ENCODE measurements around the gene OTUD7B.
"Not testable (repeated sequence)": the region's sequence is repeated elsewhere in the genome, so short reads cannot be mapped to it uniquely, and the experiment has no call there.

OTUD7B gene

DNA sequence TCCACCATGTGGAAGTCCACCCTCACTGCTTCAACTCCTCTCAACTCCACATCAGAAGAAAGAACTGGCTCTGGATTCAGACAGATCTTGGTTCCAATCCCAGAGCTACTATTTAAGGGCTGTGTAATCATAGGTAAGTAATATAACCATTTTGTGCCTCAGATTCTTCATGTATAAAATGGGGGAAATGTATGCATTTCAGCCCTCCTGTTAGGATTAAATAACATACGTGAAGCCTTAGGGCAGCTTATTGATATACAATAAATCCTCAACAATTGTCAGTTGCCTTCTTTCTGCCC is 23.3 kb downstream of the OTUD7B start:
- no peak for TF ChIP-seq POLR2A (IDR thresholded peaks at IDR 0.05; ENCODE audit: low read depth, low read length)
- DNase-seq (ENCODE audit: insufficient read length, low spot score) (no peak), FAIRE-seq (no peak)

DNA sequence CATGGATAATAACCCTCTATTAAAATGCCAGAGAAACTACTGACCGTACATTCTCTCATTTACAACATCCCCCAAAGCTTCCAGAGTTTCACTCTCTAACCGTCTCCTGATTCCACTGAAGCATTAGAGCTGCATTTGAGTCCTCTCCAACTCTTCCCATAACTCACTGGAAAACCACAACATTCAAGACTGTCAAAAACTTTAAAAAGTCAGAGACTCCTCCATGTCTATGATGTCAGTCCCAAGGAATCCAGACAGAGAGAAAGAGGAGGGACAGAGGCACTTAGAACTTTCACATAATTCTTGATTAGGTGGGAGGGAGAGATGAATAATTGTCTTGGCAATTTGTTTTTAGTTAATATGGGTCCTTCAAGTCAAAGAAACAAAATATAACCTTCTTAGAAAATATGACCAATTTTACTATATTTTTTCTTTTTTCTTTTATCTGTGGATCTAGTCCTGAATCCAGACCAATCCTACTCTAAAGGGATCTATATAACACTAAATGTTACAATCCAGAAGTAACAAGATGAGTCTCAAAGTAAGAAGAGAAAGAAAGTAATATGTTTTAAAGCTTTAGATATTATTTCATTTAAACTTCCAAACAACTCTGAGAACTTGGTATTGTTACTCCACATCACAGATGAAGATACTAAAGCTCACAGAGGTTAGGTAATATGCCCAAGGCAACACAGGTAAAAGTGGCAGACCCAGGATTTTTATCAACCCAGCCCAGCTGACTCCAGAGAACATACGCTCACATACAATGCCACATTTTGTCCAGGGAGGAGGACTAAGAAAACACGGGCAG is 23.8 kb downstream of the OTUD7B start:
- peak; percentile 91 for FAIRE-seq
- DNase-seq (ENCODE audit: insufficient read length, low spot score) = peak; percentile 31
- no peak for TF ChIP-seq POLR2A (IDR thresholded peaks at IDR 0.05; ENCODE audit: low read depth, low read length)

DNA sequence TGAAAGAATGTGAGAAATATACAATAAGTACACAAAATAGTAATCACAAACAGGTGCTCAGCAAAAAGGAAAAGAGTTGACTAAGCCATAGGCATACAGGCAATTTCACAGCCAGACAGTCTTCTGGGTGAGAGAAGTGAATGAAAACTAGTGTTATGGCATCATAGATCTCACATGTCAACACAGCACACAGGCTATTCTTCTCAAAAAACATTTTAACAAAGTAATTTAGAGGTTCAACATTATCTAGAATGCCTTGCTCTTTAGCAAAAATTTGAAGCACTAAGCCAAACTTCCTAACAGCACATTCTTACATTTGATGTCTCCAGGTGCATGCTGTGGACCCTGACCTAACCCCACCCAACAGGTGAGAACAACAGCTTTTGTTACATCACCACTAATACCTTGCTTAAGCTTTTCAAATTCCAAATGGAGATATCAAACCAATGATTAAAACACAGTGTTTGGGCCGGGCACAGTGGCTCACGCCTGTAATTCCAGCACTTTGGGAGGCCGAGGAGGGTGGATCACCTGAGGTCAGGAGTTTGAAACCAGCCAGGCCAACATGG is 30.5 kb downstream of the OTUD7B start:
- TF ChIP-seq POLR2A (IDR thresholded peaks at IDR 0.05; ENCODE audit: low read depth, low read length) = no peak
- DNase-seq (ENCODE audit: insufficient read length, low spot score) = no peak
- FAIRE-seq = peak; percentile 30

DNA sequence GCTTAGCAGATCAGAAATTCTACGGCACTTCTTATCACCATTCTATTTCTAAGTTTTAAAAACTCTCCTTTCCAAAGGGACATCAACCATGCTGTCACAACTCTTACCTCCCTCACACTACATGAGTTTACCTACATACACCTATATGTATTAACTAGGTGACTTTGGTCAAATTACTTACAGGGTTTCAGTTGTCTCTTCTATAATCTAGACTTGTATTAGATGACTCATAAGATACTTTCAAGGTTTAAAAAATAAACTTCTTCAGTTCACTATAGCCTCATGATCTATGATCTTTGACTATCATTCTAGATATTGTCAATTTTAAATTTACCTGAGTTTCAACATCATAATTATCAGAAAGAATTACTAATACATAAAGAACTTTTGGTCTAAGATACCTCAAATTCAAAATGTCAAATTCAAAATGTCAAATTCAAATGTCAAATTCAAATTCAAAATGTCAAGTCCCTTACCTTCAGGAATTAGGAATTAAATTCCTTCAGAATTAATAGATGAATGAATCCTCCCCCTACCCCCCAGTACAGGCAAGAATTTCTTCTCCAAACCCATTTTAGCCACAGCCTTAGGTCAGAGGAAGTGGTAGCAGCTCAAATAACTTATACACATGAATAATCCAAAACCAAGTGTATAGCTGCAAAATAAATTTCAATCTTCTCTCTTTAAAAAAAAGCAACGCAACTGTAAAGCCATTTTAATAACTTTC is 31.1 kb downstream of the OTUD7B start:
- no peak for FAIRE-seq
- no peak for TF ChIP-seq POLR2A (IDR thresholded peaks at IDR 0.05; ENCODE audit: low read depth, low read length)
- no peak for DNase-seq (ENCODE audit: insufficient read length, low spot score)

DNA sequence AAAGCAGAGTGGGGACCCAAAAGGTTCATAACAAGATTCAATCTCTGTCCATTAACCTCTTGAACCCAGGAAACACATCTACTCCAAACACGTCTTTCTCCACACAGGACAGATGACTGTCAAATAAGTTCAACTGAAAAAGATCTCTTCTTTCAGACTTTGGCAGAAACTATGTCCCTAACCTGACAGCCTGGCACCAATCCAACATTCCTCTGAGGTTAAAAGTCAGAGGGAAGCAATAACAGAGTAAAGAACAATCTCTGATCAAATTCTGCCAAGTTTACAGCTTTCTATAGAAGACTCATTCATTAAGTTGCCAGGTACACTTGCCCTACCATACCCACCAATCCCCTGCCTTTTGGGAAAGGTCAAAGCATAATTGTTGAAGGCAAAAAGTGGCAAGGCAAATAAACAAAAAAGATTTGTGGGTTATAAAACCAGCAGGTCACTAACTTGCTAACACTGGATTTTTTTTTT is 31.9 kb downstream of the OTUD7B start:
- DNase-seq (ENCODE audit: insufficient read length, low spot score) = no peak
- no peak for FAIRE-seq
- no peak for TF ChIP-seq POLR2A (IDR thresholded peaks at IDR 0.05; ENCODE audit: low read depth, low read length)

DNA sequence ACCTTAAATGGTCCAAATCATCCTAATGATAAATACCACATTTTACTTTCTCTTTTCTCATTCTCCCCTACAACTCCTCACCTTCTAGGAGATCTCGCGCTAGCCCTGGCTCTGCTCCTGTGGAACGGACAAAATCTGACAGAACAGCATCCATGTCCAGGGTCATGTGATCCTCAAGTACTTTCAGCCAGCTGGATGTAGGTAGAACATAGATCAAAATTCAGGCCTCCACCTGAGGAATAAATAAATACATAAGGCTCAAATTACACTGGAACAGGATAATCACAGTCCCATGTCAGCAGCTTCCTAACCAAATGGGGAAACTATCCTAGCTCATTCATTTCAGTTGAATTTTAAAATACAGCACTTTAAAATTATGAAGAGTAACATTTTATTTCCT is 33.2 kb downstream of the OTUD7B start:
- TF ChIP-seq POLR2A (IDR thresholded peaks at IDR 0.05; ENCODE audit: low read depth, low read length) = no peak
- DNase-seq (ENCODE audit: insufficient read length, low spot score) = no peak
- FAIRE-seq = no peak

DNA sequence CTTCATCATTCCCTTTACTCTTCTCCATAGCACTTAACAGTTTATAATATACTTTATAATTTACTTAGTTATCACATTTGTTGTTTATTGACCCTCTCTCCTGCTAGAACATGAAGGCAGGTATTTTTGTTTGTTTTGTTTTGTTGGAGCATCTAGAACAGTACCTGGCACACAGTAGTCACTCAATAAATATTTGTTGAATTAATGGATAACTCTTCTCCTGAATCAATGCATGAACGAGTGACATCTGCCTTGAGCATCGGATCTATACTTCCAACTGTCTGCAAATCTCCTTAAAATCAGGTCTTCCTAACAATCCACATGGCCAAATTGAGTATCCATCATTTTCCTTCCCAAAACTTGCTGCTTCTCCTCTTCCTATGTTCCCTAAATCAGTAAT is 38.0 kb downstream of the OTUD7B start:
- TF ChIP-seq POLR2A (IDR thresholded peaks at IDR 0.05; ENCODE audit: low read depth, low read length) = no peak
- DNase-seq (ENCODE audit: insufficient read length, low spot score) (no peak), FAIRE-seq (no peak)

DNA sequence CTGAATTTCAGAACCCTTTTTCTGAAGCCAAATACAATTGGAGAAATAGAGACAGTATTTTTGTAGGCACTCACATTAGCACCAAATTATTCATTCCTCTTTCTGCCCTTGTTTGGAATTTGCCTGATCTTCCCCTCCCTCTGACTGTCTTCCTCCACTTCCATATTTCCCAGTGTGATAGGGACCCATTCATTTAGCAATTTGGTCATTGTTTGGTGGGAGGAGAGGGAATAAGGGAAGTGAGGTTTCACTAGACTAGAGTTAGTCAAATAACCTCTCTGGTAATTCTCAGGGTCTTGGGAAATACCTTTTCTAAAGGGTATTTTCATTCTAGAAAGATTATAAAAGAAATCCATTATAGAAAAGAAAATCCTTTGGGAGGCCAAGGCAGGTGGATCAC is 42.9 kb downstream of the OTUD7B start:
- no peak for FAIRE-seq
- no peak for TF ChIP-seq POLR2A (IDR thresholded peaks at IDR 0.05; ENCODE audit: low read depth, low read length)
- no peak for DNase-seq (ENCODE audit: insufficient read length, low spot score)

DNA sequence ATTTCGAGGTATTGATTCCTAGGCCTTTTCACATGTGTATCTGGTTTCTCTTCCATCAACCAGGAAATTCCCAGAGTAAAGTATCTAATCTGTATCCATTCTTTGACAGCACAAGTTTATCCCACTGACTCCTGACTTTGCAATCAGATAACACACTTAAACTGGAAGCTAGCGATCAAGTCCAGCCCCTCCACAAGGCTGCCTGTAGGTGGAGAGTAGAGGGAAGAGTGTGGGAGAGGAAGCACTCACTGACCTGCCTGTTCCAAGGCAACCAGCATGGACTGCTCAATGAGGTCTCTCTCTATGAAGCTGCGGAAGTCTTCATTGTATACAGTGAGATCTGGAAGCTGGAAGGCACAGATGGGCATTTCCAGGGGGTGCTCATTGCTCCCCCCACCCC is 43.5 kb downstream of the OTUD7B start:
- no peak for FAIRE-seq
- TF ChIP-seq POLR2A (IDR thresholded peaks at IDR 0.05; ENCODE audit: low read depth, low read length) = no peak

DNA sequence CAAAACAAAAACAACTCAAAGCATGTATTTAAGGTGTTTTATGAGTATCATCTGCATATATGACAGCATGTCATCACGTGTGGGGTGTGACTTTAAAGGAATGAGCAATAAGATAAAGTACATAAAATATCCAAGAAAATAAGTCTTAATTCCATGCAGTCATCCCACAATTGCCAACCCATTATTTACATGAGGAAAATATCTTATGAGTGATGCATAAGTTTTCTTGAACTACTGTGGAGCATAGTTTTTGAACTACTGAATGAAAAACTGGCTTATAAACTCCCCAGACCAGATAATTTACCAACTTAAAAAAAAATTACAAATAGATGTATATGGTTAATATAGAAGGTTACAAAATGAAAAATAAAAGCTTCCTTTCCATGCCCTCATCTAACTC is 44.1 kb downstream of the OTUD7B start:
- no peak for FAIRE-seq
- no peak for DNase-seq (ENCODE audit: insufficient read length, low spot score)
- TF ChIP-seq POLR2A (IDR thresholded peaks at IDR 0.05; ENCODE audit: low read depth, low read length) = no peak

More for the DNA sequence above, 43.5 kb downstream of the OTUD7B start:
- DNase-seq (ENCODE audit: insufficient read length, low spot score) = no peak

DNA sequence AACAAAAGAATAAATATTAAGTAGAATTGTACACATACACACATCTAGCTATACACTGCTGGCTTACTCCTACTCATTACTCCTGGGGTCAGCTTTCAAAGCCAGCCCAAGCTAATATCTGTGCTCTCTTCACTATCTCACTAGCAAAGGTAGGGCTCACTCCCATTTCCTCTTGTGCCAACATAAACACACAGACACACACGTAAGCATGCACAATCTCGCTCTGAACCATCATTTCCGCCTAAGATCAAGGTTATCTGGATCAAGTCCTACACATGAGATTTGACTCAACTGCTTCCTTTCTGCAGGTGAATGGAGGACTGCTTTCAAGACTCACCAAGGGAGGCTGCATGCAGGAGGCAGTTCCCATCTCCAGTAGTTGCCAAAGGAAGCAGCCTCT is 45.1 kb downstream of the OTUD7B start:
- no peak for DNase-seq (ENCODE audit: insufficient read length, low spot score)
- no peak for FAIRE-seq
- no peak for TF ChIP-seq POLR2A (IDR thresholded peaks at IDR 0.05; ENCODE audit: low read depth, low read length)

DNA sequence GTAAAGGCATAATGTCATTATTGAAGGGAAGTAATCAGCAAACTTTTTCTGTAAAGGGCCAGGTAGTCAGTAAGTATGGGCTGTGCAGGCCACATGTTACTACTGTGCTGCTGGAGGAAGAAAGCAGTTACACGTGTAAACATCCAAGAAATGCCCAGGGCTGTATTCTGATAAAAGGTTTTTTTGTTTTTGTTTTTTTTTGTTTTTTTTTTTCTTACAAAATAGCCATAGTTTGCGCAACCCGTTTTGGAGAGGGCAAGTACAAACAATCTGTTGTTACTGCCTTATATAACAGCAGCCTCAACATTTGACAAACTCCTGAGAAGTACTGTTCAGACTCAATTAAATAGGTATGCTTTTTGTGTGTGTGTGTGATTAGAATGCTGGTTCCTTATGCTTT is 47.2 kb downstream of the OTUD7B start:
- TF ChIP-seq POLR2A (IDR thresholded peaks at IDR 0.05; ENCODE audit: low read depth, low read length) = no peak
- no peak for FAIRE-seq

DNA sequence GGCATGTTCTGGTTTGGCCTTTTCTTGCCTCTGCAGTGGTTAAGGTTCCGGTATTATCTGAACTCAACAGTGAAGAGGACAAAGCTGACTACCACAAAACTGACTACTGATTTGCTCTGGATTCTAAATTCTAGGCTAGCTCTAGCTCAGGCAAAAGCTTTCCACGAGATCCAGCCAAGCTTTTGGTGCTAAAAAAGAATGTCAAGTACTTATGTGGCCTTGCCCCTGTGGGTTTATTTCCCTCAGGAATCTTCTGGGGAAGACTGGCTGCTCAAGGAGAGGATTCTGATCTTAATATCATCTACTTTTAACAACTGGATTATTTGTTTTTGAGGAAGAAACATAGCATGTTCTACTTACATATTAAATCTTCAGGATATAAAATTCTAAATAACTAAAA is 47.8 kb downstream of the OTUD7B start:
- FAIRE-seq = no peak
- no peak for DNase-seq (ENCODE audit: insufficient read length, low spot score)
- TF ChIP-seq POLR2A (IDR thresholded peaks at IDR 0.05; ENCODE audit: low read depth, low read length) = no peak

More for the DNA sequence above, 47.2 kb downstream of the OTUD7B start:
- no peak for DNase-seq (ENCODE audit: insufficient read length, low spot score)

DNA sequence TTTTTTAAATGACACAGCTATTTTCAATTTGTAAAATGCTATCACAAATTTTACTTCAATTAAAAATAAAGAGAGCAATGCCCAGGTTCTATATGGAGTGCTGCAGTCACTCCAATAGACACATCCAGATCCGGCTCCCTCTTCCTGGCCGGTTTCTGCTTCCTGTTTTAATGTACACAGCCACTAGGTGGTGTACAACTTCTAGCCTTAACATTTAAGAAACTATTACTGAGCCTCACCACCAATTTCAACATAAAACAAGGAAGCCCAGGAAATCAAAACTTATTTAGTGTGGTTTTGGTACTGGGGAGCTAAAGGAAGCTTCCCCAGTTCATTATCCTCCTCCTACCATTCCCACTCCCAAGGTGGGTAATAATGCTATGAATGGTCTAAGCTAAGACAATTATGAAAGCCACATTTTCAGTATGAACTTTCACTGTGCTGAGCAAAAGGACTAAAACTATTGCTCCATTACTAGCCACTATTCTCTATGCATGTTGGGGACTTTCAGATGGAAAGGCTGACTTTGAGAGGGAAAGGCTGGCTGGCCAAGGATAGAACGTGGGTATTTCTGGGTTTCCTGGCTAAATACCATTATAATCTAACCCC is 48.4 kb downstream of the OTUD7B start:
- TF ChIP-seq POLR2A (IDR thresholded peaks at IDR 0.05; ENCODE audit: low read depth, low read length) = no peak
- DNase-seq (ENCODE audit: insufficient read length, low spot score) (peak; percentile 42), FAIRE-seq (no peak)

DNA sequence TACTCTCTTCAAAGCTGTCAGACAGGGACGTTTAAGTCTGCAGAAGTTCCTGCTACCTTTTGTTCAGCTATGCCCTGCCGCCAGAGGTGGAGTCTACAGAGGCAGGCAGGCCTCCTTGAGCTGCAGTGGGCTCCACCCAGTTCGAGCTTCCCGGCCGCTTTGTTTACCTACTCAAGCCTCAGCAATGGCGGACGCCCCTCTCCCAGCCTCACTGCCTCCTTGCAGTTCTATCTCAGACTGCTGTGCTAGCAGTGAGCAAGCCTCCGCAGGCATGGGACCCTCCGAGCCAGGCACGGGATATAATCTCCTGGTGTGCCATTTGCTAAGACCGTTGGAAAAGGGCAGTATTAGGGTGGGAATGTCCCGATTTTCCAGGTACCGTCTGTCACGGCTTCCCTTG is 53.0 kb downstream of the OTUD7B start:
- DNase-seq (ENCODE audit: insufficient read length, low spot score); FAIRE-seq: not testable (repeated sequence)

All from H54 (cell line).